Omental fat pad (tissue), 4 donors: ENCODE data around the gene DBF4B. TPM values are rescaled to one million over a fixed set of nuclear protein-coding genes. Genes with fewer than 3 reads are reported as not detected.

Experiments used
- ATAC-seq: fragments of 150-250 bp; one replicate; pipeline ENCODE4 v1.9.1; 2016; ENCODE audit warnings: mild to moderate bottlenecking, moderate library complexity; ENCODE audit not compliant: low FRiP score
- DNase-seq: peaks from one replicate; pipeline ENCODE4 v3.0.0-alpha.2; 2019; ENCODE audit warnings: low spot score
- total RNA-seq, 4 donors: library from RNA; depleted of rRNA; stranded (reverse); fragments of >200 nt; gene quantifications; one replicate each; pipeline ENCODE4 v1.1.0, GENCODE V29; 2016
- TF ChIP-seq, protein P1 (sequence below), 3 donors: fragments of 450-650 bp; IDR thresholded peaks; one replicate each; pipeline ENCODE4 v1.5.1; 2016 to 2017; ENCODE audit warnings: antibody characterized with exemption in 3 of 3, mild to moderate bottlenecking in 3 of 3, moderate library complexity in 2 of 3

Gene DBF4B
- total RNA-seq, 4 donors from 2014 or later, result 1.6 to 6.3 (median 2.5) TPM

DNA sequence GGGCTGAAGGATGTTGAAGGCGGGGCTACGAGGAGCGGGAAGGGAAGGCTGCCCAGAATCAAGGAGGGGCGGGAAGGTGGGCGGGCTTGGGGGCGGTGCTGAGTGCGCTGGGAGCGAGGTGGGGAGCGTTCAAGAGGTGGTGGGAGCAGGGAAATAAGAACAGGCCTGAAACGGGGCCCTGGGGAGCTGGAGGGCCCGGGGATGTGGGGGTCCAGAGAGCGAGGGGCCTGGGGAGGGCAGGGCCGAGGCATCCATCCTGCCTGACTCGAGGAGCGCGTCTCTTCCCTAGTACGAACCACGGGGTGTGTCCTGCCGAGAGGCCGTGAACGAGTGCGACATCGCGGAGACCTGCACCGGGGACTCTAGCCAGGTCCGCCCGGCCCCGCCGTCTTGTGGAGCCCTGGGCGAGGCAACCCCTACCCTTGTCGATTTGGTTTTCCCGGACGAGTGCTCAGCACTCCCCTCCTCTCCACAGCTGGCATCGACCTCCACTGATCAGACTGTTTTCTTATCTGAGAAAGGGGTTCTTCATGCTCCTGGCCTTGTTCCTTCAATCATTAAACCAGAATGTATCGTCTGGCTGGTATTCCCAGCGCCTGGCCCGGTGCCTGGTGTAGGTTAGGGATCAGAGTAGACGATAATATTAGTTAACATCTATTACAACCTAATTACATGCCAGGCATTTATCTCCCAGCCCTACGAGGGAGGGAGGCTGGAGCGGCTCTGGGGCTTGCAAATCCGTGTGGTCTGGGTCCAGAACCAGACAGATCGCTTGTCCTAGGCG, 67.6 kb downstream of the DBF4B start:
- TF ChIP-seq, protein P1, sequence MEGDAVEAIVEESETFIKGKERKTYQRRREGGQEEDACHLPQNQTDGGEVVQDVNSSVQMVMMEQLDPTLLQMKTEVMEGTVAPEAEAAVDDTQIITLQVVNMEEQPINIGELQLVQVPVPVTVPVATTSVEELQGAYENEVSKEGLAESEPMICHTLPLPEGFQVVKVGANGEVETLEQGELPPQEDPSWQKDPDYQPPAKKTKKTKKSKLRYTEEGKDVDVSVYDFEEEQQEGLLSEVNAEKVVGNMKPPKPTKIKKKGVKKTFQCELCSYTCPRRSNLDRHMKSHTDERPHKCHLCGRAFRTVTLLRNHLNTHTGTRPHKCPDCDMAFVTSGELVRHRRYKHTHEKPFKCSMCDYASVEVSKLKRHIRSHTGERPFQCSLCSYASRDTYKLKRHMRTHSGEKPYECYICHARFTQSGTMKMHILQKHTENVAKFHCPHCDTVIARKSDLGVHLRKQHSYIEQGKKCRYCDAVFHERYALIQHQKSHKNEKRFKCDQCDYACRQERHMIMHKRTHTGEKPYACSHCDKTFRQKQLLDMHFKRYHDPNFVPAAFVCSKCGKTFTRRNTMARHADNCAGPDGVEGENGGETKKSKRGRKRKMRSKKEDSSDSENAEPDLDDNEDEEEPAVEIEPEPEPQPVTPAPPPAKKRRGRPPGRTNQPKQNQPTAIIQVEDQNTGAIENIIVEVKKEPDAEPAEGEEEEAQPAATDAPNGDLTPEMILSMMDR (IDR thresholded peaks at IDR 0.05), result no peak
- peak; percentile 11 for ATAC-seq
- no peak for DNase-seq

DNA sequence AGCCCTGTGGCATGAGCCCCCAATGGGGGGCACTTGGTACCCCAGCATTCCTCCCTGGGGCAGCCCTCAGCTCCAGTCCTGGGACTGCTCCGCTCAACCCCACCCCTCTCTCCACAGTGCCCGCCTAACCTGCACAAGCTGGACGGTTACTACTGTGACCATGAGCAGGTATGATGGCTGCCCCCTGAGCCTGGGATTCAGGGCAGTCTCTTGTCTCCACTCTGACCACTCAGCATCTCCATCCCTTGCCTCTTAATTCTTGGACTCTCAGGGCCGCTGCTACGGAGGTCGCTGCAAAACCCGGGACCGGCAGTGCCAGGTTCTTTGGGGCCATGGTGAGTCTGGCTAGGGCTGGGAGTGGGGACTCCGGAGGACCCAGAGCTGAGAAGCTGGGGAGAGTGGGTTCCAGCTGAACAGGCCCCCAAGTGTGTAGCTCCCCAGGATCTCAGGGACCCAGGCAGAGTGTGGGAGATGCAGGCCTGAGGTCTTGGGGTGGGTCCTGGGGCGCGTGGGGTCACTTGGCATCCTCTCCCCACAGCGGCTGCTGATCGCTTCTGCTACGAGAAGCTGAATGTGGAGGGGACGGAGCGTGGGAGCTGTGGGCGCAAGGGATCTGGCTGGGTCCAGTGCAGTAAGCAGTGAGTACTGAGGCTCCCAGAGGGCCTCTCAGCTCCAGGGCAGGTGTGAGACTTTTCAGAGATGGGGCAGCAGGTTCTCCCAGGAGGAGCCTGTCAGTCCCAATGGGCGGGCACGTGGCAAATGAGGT, 68.3 kb downstream of the DBF4B start:
- ATAC-seq (no peak), DNase-seq (no peak)

DNA sequence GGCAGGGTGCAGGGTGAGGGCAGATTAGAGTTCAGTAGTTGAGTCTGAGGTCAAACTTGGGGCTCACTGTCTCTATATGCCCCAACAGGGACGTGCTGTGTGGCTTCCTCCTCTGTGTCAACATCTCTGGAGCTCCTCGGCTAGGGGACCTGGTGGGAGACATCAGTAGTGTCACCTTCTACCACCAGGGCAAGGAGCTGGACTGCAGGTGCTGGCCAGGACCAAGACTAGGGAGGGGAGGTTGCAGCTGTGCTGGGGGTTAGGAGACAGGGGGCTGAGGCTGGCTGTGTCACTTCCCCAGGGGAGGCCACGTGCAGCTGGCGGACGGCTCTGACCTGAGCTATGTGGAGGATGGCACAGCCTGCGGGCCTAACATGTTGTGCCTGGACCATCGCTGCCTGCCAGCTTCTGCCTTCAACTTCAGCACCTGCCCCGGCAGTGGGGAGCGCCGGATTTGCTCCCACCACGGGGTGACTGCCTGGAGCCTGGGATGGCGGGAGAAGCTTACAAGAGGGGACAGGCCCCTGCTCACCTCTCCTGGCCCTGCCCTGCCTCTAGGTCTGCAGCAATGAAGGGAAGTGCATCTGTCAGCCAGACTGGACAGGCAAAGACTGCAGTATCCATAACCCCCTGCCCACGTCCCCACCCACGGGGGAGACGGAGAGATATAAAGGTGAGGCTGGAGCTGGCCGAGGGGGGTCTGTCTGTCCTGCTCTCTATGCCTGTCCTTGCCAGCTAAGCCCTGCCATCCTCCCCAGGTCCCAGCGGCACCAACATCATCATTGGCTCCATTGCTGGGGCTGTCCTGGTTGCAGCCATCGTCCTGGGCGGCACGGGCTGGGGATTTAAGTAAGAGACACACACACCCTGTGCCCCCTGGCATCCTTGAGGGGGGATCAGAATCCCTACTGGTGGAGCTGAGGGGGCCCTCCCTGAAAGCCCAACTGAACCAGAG, 69.2 kb downstream of the DBF4B start:
- ATAC-seq, result no peak
- DNase-seq, result no peak
- TF ChIP-seq, protein P1 (IDR thresholded peaks at IDR 0.05), result no peak

More for the DNA sequence above, 68.3 kb downstream of the DBF4B start:
- TF ChIP-seq, protein P1 (IDR thresholded peaks at IDR 0.05), result no peak

DNA sequence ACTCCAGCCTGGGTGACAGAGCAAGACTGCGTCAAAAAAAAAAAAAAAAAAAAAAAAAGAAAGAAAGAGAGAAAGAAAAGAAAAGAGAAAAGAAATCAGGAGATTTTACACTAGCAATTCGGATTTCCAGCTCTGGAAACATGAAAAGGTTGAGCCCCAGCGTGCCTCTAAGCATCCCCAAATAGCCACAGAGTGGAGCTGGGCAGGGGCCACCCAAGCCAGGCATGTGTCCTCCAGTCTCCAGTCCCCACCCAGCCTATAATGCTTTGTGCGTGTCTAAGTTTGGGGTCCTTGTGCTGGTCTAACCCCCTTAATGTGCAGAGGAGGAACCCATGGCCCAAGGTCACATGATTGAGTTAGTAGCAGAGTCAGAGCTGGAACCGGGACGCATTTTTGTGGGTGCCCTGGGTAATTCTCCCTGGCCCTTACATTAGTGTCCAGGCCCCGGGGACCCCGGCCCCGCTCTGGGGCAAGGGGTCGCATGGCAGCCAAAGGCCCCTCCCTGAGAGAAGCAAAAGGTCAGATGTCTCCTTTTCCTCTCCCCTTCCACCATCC, 70.3 kb downstream of the DBF4B start:
- TF ChIP-seq, protein P1 (IDR thresholded peaks at IDR 0.05), result no peak
- DNase-seq, result no peak
- ATAC-seq, result no peak

DNA sequence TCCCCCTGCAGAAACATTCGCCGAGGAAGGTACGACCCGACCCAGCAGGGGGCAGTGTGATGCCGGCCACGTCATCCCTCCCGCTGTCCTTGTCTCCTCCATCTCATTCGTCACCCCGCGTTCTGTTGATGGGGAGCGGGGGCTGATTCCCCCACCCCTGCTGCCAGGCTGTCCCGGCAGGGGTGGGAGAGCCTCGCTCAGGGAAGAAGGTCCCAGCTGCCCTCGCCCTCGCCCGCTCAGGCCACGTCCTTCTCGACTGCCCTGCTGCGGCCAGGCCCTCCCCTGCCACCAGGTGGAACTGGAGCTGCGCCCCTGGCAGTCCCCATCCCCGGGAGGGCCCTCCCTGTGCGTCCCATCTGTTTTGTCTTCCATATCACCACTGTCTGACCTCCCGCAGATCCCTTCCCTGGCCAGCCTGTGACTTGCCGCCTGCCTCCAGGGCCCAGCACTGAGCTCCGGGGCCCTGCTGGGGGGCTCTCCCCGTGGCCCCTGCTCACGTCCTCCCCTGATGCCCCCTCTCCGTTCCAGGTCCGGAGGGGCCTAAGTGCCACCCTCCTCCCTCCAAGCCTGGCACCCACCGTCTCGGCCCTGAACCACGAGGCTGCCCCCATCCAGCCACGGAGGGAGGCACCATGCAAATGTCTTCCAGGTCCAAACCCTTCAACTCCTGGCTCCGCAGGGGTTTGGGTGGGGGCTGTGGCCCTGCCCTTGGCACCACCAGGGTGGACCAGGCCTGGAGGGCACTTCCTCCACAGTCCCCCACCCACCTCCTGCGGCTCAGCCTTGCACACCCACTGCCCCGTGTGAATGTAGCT, 71.0 kb downstream of the DBF4B start:
- TF ChIP-seq, protein P1 (IDR thresholded peaks at IDR 0.05), result peak in 1 of 3 donors; percentile 40
- peak; percentile 58 for DNase-seq
- ATAC-seq, result peak; percentile 36

DNA sequence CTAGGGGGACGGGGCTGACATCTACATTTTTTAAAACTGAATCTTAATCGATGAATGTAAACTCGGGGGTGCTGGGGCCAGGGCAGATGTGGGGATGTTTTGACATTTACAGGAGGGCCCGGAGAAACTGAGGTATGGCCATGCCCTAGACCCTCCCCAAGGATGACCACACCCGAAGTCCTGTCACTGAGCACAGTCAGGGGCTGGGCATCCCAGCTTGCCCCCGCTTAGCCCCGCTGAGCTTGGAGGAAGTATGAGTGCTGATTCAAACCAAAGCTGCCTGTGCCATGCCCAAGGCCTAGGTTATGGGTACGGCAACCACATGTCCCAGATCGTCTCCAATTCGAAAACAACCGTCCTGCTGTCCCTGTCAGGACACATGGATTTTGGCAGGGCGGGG, 71.7 kb downstream of the DBF4B start:
- DNase-seq, result no peak
- ATAC-seq, result no peak
- TF ChIP-seq, protein P1 (IDR thresholded peaks at IDR 0.05), result no peak
